Bronchial epithelial cell (primary cell): ENCODE measurements around the gene CCL22. TPM values are rescaled to one million over a fixed set of nuclear protein-coding genes. Genes with fewer than 3 reads are reported as not detected.
A peak's percentile ranks its signal among the peaks of the same experiment; 100 is the strongest.

Experiments used
- DNase-seq: peaks from one replicate; pipeline ENCODE4 v3.0.0-alpha.2; 2010; ENCODE audit warnings: low read depth
- FAIRE-seq: peaks from 2 replicates; lab custom pipeline; 2011; peaks lifted over from hg19 to GRCh38; lab: Jason Lieb, UNC
- H3K27me3 ChIP-seq: 2 replicates; pipeline ENCODE4 v1.5.1; 2011; ENCODE audit warnings: low read length; ENCODE audit not compliant: control insufficient read depth, insufficient read depth
- H3K36me3 ChIP-seq: 2 replicates; pipeline ENCODE4 v1.5.1; 2011; ENCODE audit warnings: low read length; ENCODE audit not compliant: control insufficient read depth, insufficient read depth
- H3K4me3 ChIP-seq: 2 replicates; pipeline ENCODE4 v1.5.1; 2011; ENCODE audit warnings: mild to moderate bottlenecking, low read depth, low read length, control low read depth
- total RNA-seq: library from RNA; depleted of rRNA; stranded (reverse); fragments of >200 nt; gene quantifications from 2 replicates; pipeline ENCODE4 v1.2.1, GENCODE V29; 2014
- TF ChIP-seq, protein P1 (sequence below): IDR thresholded peaks from 2 replicates; pipeline ENCODE4 v1.5.1; 2011; ENCODE audit warnings: mild to moderate bottlenecking, moderate library complexity, low read length, control low read depth, inconsistent platforms; ENCODE audit not compliant: insufficient read depth, severe bottlenecking

Gene CCL22
- total RNA-seq, 1 donor from 2014 or later, result not detected

DNA sequence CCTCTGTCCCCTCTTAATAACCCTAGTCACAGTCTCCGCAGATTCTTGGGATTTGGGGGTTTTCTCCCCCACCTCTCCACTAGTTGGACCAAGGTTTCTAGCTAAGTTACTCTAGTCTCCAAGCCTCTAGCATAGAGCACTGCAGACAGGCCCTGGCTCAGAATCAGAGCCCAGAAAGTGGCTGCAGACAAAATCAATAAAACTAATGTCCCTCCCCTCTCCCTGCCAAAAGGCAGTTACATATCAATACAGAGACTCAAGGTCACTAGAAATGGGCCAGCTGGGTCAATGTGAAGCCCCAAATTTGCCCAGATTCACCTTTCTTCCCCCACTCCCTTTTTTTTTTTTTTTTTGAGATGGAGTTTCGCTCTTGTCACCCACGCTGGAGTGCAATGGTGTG is 5.6 kb downstream of the CCL22 start:
- no peaks in the 10 kb centered on the region for H3K36me3 ChIP-seq
- peaks cover 5% of the 10 kb centered on the region for H3K27me3 ChIP-seq
- DNase-seq (no peak), FAIRE-seq (no peak)
- TF ChIP-seq, protein P1, sequence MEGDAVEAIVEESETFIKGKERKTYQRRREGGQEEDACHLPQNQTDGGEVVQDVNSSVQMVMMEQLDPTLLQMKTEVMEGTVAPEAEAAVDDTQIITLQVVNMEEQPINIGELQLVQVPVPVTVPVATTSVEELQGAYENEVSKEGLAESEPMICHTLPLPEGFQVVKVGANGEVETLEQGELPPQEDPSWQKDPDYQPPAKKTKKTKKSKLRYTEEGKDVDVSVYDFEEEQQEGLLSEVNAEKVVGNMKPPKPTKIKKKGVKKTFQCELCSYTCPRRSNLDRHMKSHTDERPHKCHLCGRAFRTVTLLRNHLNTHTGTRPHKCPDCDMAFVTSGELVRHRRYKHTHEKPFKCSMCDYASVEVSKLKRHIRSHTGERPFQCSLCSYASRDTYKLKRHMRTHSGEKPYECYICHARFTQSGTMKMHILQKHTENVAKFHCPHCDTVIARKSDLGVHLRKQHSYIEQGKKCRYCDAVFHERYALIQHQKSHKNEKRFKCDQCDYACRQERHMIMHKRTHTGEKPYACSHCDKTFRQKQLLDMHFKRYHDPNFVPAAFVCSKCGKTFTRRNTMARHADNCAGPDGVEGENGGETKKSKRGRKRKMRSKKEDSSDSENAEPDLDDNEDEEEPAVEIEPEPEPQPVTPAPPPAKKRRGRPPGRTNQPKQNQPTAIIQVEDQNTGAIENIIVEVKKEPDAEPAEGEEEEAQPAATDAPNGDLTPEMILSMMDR, result no peak
- no peak overlapping the region for H3K4me3 ChIP-seq

- H3K4me3 ChIP-seq, result no peak overlapping the region
- TF ChIP-seq, protein P1, result no peak
- H3K36me3 ChIP-seq, result no peaks in the 10 kb centered on the region
- H3K27me3 ChIP-seq, result peaks cover 5% of the 10 kb centered on the region
- FAIRE-seq (peak; percentile 13), DNase-seq (no peak)
These were observed 8.0 kb downstream of the CCL22 start for GRCh38 chr16:57366544-57367040.

DNA sequence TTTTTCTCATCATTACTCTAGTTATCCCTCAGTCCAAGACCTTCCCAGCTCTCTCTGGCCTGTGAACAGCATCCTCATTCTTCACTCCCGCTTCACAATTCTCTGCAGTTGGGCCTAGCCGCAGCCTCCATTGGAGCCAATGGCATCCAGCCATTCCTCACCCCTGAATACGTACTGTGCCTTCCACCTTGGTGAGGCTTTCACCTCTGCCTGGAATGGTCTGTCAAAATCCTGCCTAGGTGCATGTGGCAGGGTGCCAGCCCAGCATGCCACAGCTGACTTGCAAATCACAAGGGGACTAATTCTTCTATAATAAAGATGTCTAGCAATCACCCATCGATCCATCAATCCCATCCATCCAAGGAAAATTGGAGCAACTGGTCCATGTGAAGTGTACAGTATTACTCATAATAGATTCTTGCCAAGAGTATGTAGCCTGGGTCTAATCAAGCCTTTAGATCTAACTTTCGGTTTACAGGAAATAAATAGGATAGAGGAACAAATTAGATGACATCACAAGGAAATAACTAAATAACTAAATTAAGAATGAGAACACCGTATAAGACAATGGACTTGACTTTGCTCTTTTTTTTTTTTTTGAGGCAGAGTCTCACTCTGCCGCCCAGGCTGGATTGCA is 8.7 kb downstream of the CCL22 start:
- TF ChIP-seq, protein P1, result no peak
- Histone ChIP-seq H3K36me3 (no peaks in the 10 kb centered on the region), H3K4me3 (no peak overlapping the region), H3K27me3 (peaks cover 5% of the 10 kb centered on the region)
- DNase-seq (no peak), FAIRE-seq (no peak)

- DNase-seq, result no peak
- TF ChIP-seq, protein P1, result no peak
- Histone ChIP-seq H3K4me3 (no peak overlapping the region), H3K27me3 (no peaks in the 10 kb centered on the region), H3K36me3 (no peaks in the 10 kb centered on the region)
- FAIRE-seq, result no peak
These were observed 13.2 kb downstream of the CCL22 start for GRCh38 chr16:57371494-57372371.

GRCh38 chr16:57372372-57373116 is 14.0 kb downstream of the CCL22 start, which contains the start of gene CX3CL1:
Gene CX3CL1 (plus strand): TSS chr16:57372490. CDS start chr16:57372569, 79 bp downstream.
- Histone ChIP-seq H3K4me3 (peak within 1 kb of the TSS; percentile 8), H3K36me3 (no peaks in the 10 kb centered on the region), H3K27me3 (no peaks in the 10 kb centered on the region)
- peak; percentile 29 for DNase-seq
- FAIRE-seq, result no peak
- TF ChIP-seq, protein P1, result no peak
